Measurements from ENCODE around the gene FHAD1. TPM values are rescaled to one million over a fixed set of nuclear protein-coding genes. Genes with fewer than 3 reads are reported as not detected.

FHAD1 gene
- total and polyA plus RNA-seq, 10 of the 15 experiments (the other 5 are each of a cell fraction or from before 2014, with no cell fraction given), result 0.09 to 1.0 (median 0.32) TPM; not detected in 2

DNA sequence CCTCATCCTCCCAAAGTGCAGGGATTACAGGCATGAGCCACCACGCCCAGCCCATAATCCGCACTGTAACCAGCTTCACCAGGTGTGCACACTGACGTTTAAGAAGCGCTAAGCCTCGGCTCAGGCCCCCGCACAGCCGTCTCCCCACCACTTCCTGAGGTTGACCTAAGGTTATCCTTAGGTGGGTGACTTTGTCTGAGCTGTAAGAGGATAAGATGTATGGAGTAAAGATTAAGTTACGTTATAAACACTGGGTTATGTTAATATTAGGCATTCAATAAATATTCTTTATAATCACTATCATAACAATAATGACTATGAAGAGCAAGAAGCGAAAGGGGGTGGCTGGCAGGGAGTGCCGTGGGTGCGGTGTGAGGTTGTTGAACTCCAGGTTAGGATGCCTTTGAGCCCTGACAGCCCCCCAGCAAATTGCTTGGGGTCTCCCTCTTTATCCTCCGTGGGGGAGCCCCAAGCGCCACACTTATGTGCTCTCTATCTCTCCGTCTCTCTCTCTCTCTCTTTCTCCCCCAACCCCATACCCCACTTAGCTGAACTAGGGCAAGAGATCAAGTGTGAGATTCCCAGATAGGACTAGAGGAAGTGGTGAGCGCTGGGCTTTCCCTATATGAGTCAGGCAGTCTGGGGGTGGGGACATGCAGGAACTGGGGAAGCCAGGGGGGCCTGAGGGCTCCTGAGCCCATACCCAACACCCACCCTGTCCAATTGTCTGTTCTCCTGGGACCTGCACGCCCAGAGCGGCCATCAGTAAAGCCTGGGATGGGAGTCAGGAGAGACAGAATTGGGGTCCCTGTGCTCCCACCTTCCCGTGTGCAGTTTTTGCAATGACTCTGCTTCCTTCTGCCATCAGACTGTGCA is 170.3 kb downstream of the FHAD1 start:
- peaks cover 70% of the 10 kb centered on the region for H3K79me2 ChIP-seq (ENCODE audit: control insufficient read depth, insufficient read depth, low read length)
- no TSS peak for BruUV-seq (replicated peaks)
- RAD21 ChIA-PET (ENCODE audit: unreplicated experiment), result interaction anchor here (0.8 to 1.2 kb wide), 3 partner anchors 15 to 261 kb away, joined by 3 to 5 read pairs (median 3); no protein-coding TSS in a partner anchor
- no peak overlapping the region; the same call in 1 of the 2 replicates for H3K9ac ChIP-seq (ENCODE audit: control insufficient read depth, insufficient read depth, low read length)
- H3K4me2 ChIP-seq (ENCODE audit: control insufficient read depth, insufficient read depth), result peak overlapping the region; percentile 90
- peaks cover 48% of the 10 kb centered on the region for H3K4me1 ChIP-seq (ENCODE audit: control insufficient read depth, insufficient read depth, low read length)
- SMC1A ChIA-PET (ENCODE audit: uncharacterized antibody, unreplicated experiment), result interaction anchor here (1.0 to 4.3 kb wide), 3 partner anchors 12 to 97 kb away, joined by 3 to 19 read pairs (median 3); no protein-coding TSS in a partner anchor
- peak overlapping the region; percentile 58 for H3K4me3 ChIP-seq
- CTCF ChIA-PET, result interaction anchor here (0.9 to 2.7 kb wide), 5 partner anchors 10 to 156 kb away, joined by 4 to 14 read pairs (median 4); no protein-coding TSS in a partner anchor
- FAIRE-seq, result peak; percentile 89
- peak overlapping the region; percentile 91 for H3K27ac ChIP-seq (ENCODE audit: control insufficient read depth, insufficient read depth)
- POLR2A ChIA-PET, result interaction anchor here (0.6 to 1.2 kb wide), 5 partner anchors 11 to 1218 kb away, joined by 3 to 7 read pairs (median 3); no protein-coding TSS in a partner anchor
- H3K36me3 ChIP-seq (ENCODE audit: control insufficient read depth in 2 of 2, insufficient read depth in 2 of 2, low read length in 1 of 2), result peaks cover 2 to 4% of the 10 kb centered on the region in 2 experiments; a peak in 3 of 4 replicates
- H3K27me3 ChIP-seq (replicated peaks in 1 of 2; ENCODE audit: control insufficient read depth in 2 of 2, insufficient read depth in 2 of 2, low read length in 1 of 2), result no peaks in the 10 kb centered on the region
- H3K9me3 ChIP-seq (replicated peaks; ENCODE audit: control insufficient read depth, insufficient read depth, low read length), result no peaks in the 10 kb centered on the region
- ATAC-seq, result peak; percentile 60
- no peaks in the 10 kb centered on the region; the same call in 1 of the 2 replicates for H4K20me1 ChIP-seq (ENCODE audit: control insufficient read depth, insufficient read depth)
- 9% methylated on average over 18 of the region's 18 CpGs for WGBS (ENCODE audit: insufficient coverage, insufficient replicate concordance, low lambda C conversion rate, missing lambda C conversion rate)
- H2AFZ ChIP-seq (ENCODE audit: control insufficient read depth, low read depth, low read length), result no peak overlapping the region
- in situ Hi-C loops (cut with MboI), result no loop called here
- no peak for DNase-seq (ENCODE audit: low read depth, low spot score)
- intact Hi-C loops (cut with micrococcal nuclease; ENCODE audit: unreplicated experiment), result loop anchor here (5.0 kb wide), 1 partner anchor 95 kb away; no protein-coding TSS in a partner anchor
- TF ChIP-seq TBL1XR1 (IDR thresholded peaks at IDR 0.05; ENCODE audit: low read depth, low read length), result peak; percentile 31; the same call in 1 of the 2 replicates
- TF ChIP-seq RAD51 (IDR thresholded peaks at IDR 0.05), result no peak
- peak; percentile 57; the same call in 1 of the 2 replicates for TF ChIP-seq GATAD2B (conservative IDR thresholded peaks at IDR 0.05; ENCODE audit: low read depth)
- TF ChIP-seq WRNIP1 (IDR thresholded peaks at IDR 0.05; ENCODE audit: borderline replicate concordance, low read depth, low read length), result 0 out of 2 replicates have a peak, but pooled peaks have one; percentile 19
- no peak for TF ChIP-seq ATF7 (IDR thresholded peaks at IDR 0.05; ENCODE audit: low read depth)
- 0 out of 4 replicates have a peak, but pooled peaks of 1 of the 2 experiments have one; percentile 13 for TF ChIP-seq BHLHE40 (IDR thresholded peaks at IDR 0.05; ENCODE audit: borderline replicate concordance in 1 of 2, low read depth in 2 of 2, low read length in 1 of 2)
- TF ChIP-seq, protein P1, sequence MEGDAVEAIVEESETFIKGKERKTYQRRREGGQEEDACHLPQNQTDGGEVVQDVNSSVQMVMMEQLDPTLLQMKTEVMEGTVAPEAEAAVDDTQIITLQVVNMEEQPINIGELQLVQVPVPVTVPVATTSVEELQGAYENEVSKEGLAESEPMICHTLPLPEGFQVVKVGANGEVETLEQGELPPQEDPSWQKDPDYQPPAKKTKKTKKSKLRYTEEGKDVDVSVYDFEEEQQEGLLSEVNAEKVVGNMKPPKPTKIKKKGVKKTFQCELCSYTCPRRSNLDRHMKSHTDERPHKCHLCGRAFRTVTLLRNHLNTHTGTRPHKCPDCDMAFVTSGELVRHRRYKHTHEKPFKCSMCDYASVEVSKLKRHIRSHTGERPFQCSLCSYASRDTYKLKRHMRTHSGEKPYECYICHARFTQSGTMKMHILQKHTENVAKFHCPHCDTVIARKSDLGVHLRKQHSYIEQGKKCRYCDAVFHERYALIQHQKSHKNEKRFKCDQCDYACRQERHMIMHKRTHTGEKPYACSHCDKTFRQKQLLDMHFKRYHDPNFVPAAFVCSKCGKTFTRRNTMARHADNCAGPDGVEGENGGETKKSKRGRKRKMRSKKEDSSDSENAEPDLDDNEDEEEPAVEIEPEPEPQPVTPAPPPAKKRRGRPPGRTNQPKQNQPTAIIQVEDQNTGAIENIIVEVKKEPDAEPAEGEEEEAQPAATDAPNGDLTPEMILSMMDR (IDR thresholded peaks at IDR 0.05 in 2 of 3, conservative IDR thresholded peaks at IDR 0.05 in 1 of 3; ENCODE audit: control insufficient read depth in 2 of 3, extremely low read depth in 1 of 3, insufficient read depth in 1 of 3, low read depth in 3 of 3, low read length in 3 of 3), result no peak
- TF ChIP-seq, protein P2, sequence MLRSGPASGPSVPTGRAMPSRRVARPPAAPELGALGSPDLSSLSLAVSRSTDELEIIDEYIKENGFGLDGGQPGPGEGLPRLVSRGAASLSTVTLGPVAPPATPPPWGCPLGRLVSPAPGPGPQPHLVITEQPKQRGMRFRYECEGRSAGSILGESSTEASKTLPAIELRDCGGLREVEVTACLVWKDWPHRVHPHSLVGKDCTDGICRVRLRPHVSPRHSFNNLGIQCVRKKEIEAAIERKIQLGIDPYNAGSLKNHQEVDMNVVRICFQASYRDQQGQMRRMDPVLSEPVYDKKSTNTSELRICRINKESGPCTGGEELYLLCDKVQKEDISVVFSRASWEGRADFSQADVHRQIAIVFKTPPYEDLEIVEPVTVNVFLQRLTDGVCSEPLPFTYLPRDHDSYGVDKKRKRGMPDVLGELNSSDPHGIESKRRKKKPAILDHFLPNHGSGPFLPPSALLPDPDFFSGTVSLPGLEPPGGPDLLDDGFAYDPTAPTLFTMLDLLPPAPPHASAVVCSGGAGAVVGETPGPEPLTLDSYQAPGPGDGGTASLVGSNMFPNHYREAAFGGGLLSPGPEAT (IDR thresholded peaks at IDR 0.05; ENCODE audit: low read depth), result peak; percentile 53; the same call in 1 of the 2 replicates
- TF ChIP-seq BCL11A (IDR thresholded peaks at IDR 0.05; ENCODE audit: low read depth, low read length), result peak; percentile 72
- TF ChIP-seq MTA3 (IDR thresholded peaks at IDR 0.05; ENCODE audit: borderline replicate concordance, low read length), result peak; percentile 91; the same call in 1 of the 2 replicates
- no peak for TF ChIP-seq NRF1 (conservative IDR thresholded peaks at IDR 0.05; ENCODE audit: low read depth, low read length)
- no peak for TF ChIP-seq RELA (IDR thresholded peaks at IDR 0.05; ENCODE audit: borderline replicate concordance, partially characterized antibody)
- peak; percentile 95 for TF ChIP-seq RUNX3 (IDR thresholded peaks at IDR 0.05; ENCODE audit: low read length)
- no peak for TF ChIP-seq FOXK2 (IDR thresholded peaks at IDR 0.05)
- TF ChIP-seq MXI1 (IDR thresholded peaks at IDR 0.05; ENCODE audit: low read depth, low read length), result no peak
- peak; percentile 77 for TF ChIP-seq NFIC (IDR thresholded peaks at IDR 0.05; ENCODE audit: low read depth, low read length)
- peak; percentile 87 for TF ChIP-seq SPI1 (IDR thresholded peaks at IDR 0.05; ENCODE audit: borderline replicate concordance, insufficient read depth, low read depth, low read length)
